SK-N-MC (cell line): ENCODE measurements around the gene SPEF1.

Experiments used
- EZH2 ChIP-seq: fragments of 200-600 bp; sonication (generic); IDR thresholded peaks from one replicate; pipeline ENCODE4 v1.6.1; 2017; ENCODE audit warnings: antibody characterized with exemption
- POLR2AphosphoS5 ChIP-seq: IDR thresholded peaks from 2 replicates; pipeline ENCODE4 v1.6.1; 2012; ENCODE audit warnings: mild to moderate bottlenecking, low read depth, low read length, borderline replicate concordance

GRCh38 chr20:3784863-3785239, 3.6 kb upstream of the SPEF1 start:
- no peak for TF ChIP-seq POLR2AphosphoS5
- no peak for TF ChIP-seq EZH2
